HepG2 (cell line): ENCODE measurements around the gene WWTR1. TPM values are rescaled to one million over a fixed set of nuclear protein-coding genes. Genes with fewer than 3 reads are reported as not detected.

ENCODE experiments used
- CHD4 ChIP-seq: fragments of 200-600 bp; sonication (generic); IDR thresholded peaks from 2 replicates; pipeline ENCODE4 v1.7.0; 2017; ENCODE audit warnings: mild to moderate bottlenecking, low read length, borderline replicate concordance
- HNRNPK ChIP-seq: fragments of 200-400 bp; formaldehyde crosslinking; IDR thresholded peaks from 2 replicates; pipeline ENCODE4 v1.6.1; 2018; ENCODE audit warnings: low read length, low read depth, moderate library complexity, mild to moderate bottlenecking; ENCODE audit not compliant: poor library complexity, severe bottlenecking
- IRX3 ChIP-seq: sonication (generic); formaldehyde crosslinking; IDR thresholded peaks from 2 replicates; pipeline ENCODE4 v1.8.1; 2023; ENCODE audit warnings: mild to moderate bottlenecking, low read depth, missing genetic modification reagents, borderline replicate concordance
- KDM5B ChIP-seq: sonication (generic); formaldehyde crosslinking; IDR thresholded peaks from 2 replicates; pipeline ENCODE4 v1.4.0; 2020; ENCODE audit warnings: missing genetic modification reagents, mild to moderate bottlenecking, borderline replicate concordance
- POLR2AphosphoS5 ChIP-seq: IDR thresholded peaks from 2 replicates; pipeline ENCODE4 v1.6.1; 2012; ENCODE audit warnings: low read depth, low read length
- RFX3 ChIP-seq: IDR thresholded peaks from 2 replicates; pipeline ENCODE4 v1.6.1; 2016; ENCODE audit warnings: missing biosample characterization, missing genetic modification reagents
- SCMH1 ChIP-seq: sonication (generic); formaldehyde crosslinking; IDR thresholded peaks from 2 replicates; pipeline ENCODE4 v1.9.0; 2021; ENCODE audit warnings: missing genetic modification reagents, mild to moderate bottlenecking, borderline replicate concordance
- TBL1XR1 ChIP-seq: fragments of 150-350 bp; IDR thresholded peaks from 2 replicates; pipeline ENCODE4 v1.6.1; 2014; ENCODE audit warnings: borderline replicate concordance, low read length; ENCODE audit not compliant: partially characterized antibody
- ZBTB21 ChIP-seq: sonication (generic); formaldehyde crosslinking; IDR thresholded peaks from 2 replicates; pipeline ENCODE4 v1.4.0; 2020; ENCODE audit warnings: missing genetic modification reagents
- ZNF143 ChIP-seq: sonication (generic); formaldehyde crosslinking; IDR thresholded peaks from 2 replicates; pipeline ENCODE4 v1.4.0; 2020; ENCODE audit warnings: missing genetic modification reagents
- ZNF30 ChIP-seq: sonication (generic); formaldehyde crosslinking; IDR thresholded peaks from 2 replicates; pipeline ENCODE4 v1.5.0; 2020; ENCODE audit warnings: mild to moderate bottlenecking, missing genetic modification reagents
- ZNF337 ChIP-seq: sonication (generic); formaldehyde crosslinking; IDR thresholded peaks from 2 replicates; pipeline ENCODE4 v1.5.1; 2020; ENCODE audit warnings: missing genetic modification reagents, low read depth, mild to moderate bottlenecking, borderline replicate concordance
- ZNF33A ChIP-seq: sonication (generic); formaldehyde crosslinking; IDR thresholded peaks from 2 replicates; pipeline ENCODE4 v1.5.1; 2020; ENCODE audit warnings: missing genetic modification reagents, mild to moderate bottlenecking, moderate library complexity, borderline replicate concordance
- ZNF451 ChIP-seq: sonication (generic); formaldehyde crosslinking; IDR thresholded peaks from 2 replicates; pipeline ENCODE4 v1.5.0; 2020; ENCODE audit warnings: mild to moderate bottlenecking, missing genetic modification reagents
- ZNF678 ChIP-seq: sonication (generic); formaldehyde crosslinking; IDR thresholded peaks from 2 replicates; pipeline ENCODE4 v1.4.0; 2020; ENCODE audit warnings: mild to moderate bottlenecking, missing genetic modification reagents
- ZNF773 ChIP-seq: sonication (generic); formaldehyde crosslinking; IDR thresholded peaks from 2 replicates; pipeline ENCODE4 v1.4.0; 2020; ENCODE audit warnings: missing genetic modification reagents, borderline replicate concordance
- ZSCAN21 ChIP-seq: sonication (generic); formaldehyde crosslinking; IDR thresholded peaks from 2 replicates; pipeline ENCODE4 v1.8.0; 2022; ENCODE audit warnings: mild to moderate bottlenecking, missing genetic modification reagents, moderate library complexity, borderline replicate concordance
- ZSCAN22 ChIP-seq: sonication (generic); formaldehyde crosslinking; IDR thresholded peaks from 2 replicates; pipeline ENCODE4 v1.4.0; 2020; ENCODE audit warnings: mild to moderate bottlenecking, missing genetic modification reagents
- polyA plus RNA-seq, 8 experiments: library from polyadenylated mRNA; depleted of rRNA in 3 of 8; stranded (reverse) in 7 of 8; unstranded in 1 of 8; fragments of >200 nt; fragmentation: Illumina TruSeq in 4 of 8; extraction: Trizol in 4 of 8; gene quantifications; 2 replicates each; pipeline versions ENCODE4 v1.2.1 to v1.2.3, GENCODE V29; 2011 to 2016; ENCODE audit warnings: low read depth in 4 of 8, missing spikeins in 1 of 8, mixed read lengths in 1 of 8; ENCODE audit not compliant: insufficient read depth in 1 of 8
- total RNA-seq, 5 experiments: library from RNA; depleted of rRNA; stranded (reverse); fragments of >200 nt; fragmentation: Illumina TruSeq; extraction: Trizol; gene quantifications; 2 replicates each; pipeline ENCODE4 v1.2.3, GENCODE V29; 2016; ENCODE audit warnings: low read depth in 1 of 5
- TF ChIP-seq, protein P1 (sequence below): sonication (generic); formaldehyde crosslinking; IDR thresholded peaks from 2 replicates; pipeline ENCODE4 v1.4.0; 2020; ENCODE audit warnings: missing genetic modification reagents, borderline replicate concordance
- TF ChIP-seq, protein P2 (sequence below): sonication (generic); formaldehyde crosslinking; conservative IDR thresholded peaks from 2 replicates; pipeline ENCODE4 v1.8.0; 2022; ENCODE audit warnings: mild to moderate bottlenecking, moderate library complexity, missing genetic modification reagents
- TF ChIP-seq, protein P3 (sequence below): sonication (generic); formaldehyde crosslinking; IDR thresholded peaks from 2 replicates; pipeline ENCODE4 v1.4.0; 2020; ENCODE audit warnings: missing genetic modification reagents
- TF ChIP-seq, protein P4 (sequence below): sonication (generic); formaldehyde crosslinking; IDR thresholded peaks from 2 replicates; pipeline ENCODE4 v1.4.0; 2020; ENCODE audit warnings: missing genetic modification reagents
- TF ChIP-seq, protein P5 (sequence below): sonication (generic); formaldehyde crosslinking; IDR thresholded peaks from 2 replicates; pipeline ENCODE4 v1.8.0; 2022; ENCODE audit warnings: mild to moderate bottlenecking, missing genetic modification reagents

Gene WWTR1
- total and polyA plus RNA-seq, 2 of the 13 experiments (the other 11 are each of a cell fraction or from before 2014, with no cell fraction given), result 19.7 to 139 TPM

DNA sequence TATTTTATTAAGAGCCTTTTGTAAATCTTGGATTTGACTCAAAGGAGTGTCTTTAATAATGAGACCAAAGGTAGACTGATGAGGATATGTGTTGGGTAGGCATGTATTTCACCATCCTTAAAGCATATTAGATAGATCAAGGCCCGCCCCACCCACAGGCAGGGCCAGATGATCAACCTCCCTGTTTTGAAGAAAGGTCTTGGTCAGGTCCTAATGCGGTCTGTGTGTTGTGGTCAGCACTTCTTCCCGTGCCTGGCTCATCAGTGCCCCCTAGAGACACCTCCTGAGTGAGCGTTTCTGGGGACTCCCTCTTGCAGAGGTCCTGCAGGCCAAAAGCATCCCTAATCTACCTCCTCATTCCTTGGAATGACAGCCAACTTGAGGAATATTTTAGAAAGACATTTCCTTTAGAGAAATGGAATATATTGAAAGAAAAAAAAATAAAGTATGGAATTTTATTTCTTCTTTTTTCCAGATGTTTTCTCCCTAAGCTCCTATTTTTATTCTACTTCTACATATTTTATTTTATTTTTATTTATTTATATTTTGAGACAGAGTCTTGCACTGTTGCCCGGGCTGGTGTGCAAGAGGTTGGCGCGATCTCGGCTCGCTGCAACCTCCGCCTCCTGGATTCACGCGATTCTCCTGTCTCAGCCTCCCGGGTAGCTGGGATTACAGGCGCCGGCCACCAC is 177.4 kb downstream of the WWTR1 start (continued):
- TF ChIP-seq, protein P1, sequence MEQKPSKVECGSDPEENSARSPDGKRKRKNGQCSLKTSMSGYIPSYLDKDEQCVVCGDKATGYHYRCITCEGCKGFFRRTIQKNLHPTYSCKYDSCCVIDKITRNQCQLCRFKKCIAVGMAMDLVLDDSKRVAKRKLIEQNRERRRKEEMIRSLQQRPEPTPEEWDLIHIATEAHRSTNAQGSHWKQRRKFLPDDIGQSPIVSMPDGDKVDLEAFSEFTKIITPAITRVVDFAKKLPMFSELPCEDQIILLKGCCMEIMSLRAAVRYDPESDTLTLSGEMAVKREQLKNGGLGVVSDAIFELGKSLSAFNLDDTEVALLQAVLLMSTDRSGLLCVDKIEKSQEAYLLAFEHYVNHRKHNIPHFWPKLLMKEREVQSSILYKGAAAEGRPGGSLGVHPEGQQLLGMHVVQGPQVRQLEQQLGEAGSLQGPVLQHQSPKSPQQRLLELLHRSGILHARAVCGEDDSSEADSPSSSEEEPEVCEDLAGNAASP, result peak; percentile 62; the same call in 1 of the 2 replicates
- TF ChIP-seq ZNF143 (CRISPR knock-in tag), result no peak
- no peak for TF ChIP-seq POLR2AphosphoS5
- no peak for TF ChIP-seq ZNF451 (CRISPR knock-in tag)
- TF ChIP-seq, protein P2, sequence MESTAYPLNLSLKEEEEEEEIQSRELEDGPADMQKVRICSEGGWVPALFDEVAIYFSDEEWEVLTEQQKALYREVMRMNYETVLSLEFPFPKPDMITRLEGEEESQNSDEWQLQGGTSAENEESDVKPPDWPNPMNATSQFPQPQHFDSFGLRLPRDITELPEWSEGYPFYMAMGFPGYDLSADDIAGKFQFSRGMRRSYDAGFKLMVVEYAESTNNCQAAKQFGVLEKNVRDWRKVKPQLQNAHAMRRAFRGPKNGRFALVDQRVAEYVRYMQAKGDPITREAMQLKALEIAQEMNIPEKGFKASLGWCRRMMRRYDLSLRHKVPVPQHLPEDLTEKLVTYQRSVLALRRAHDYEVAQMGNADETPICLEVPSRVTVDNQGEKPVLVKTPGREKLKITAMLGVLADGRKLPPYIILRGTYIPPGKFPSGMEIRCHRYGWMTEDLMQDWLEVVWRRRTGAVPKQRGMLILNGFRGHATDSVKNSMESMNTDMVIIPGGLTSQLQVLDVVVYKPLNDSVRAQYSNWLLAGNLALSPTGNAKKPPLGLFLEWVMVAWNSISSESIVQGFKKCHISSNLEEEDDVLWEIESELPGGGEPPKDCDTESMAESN (CRISPR knock-in tag), result 0 out of 2 replicates have a peak, but pooled peaks have one; percentile 45
- no peak for TF ChIP-seq HNRNPK
- TF ChIP-seq, protein P3, sequence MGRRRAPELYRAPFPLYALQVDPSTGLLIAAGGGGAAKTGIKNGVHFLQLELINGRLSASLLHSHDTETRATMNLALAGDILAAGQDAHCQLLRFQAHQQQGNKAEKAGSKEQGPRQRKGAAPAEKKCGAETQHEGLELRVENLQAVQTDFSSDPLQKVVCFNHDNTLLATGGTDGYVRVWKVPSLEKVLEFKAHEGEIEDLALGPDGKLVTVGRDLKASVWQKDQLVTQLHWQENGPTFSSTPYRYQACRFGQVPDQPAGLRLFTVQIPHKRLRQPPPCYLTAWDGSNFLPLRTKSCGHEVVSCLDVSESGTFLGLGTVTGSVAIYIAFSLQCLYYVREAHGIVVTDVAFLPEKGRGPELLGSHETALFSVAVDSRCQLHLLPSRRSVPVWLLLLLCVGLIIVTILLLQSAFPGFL (CRISPR knock-in tag), result no peak
- no peak for TF ChIP-seq ZBTB21 (CRISPR knock-in tag)
- TF ChIP-seq, protein P4, sequence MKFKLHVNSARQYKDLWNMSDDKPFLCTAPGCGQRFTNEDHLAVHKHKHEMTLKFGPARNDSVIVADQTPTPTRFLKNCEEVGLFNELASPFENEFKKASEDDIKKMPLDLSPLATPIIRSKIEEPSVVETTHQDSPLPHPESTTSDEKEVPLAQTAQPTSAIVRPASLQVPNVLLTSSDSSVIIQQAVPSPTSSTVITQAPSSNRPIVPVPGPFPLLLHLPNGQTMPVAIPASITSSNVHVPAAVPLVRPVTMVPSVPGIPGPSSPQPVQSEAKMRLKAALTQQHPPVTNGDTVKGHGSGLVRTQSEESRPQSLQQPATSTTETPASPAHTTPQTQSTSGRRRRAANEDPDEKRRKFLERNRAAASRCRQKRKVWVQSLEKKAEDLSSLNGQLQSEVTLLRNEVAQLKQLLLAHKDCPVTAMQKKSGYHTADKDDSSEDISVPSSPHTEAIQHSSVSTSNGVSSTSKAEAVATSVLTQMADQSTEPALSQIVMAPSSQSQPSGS, result peak; percentile 71
- no peak for TF ChIP-seq TBL1XR1
- no peak for TF ChIP-seq ZNF337 (CRISPR knock-in tag)
- no peak for TF ChIP-seq RFX3 (CRISPR knock-in tag)
- TF ChIP-seq ZSCAN21, result no peak
- TF ChIP-seq ZSCAN22 (CRISPR knock-in tag), result no peak
- TF ChIP-seq, protein P5, sequence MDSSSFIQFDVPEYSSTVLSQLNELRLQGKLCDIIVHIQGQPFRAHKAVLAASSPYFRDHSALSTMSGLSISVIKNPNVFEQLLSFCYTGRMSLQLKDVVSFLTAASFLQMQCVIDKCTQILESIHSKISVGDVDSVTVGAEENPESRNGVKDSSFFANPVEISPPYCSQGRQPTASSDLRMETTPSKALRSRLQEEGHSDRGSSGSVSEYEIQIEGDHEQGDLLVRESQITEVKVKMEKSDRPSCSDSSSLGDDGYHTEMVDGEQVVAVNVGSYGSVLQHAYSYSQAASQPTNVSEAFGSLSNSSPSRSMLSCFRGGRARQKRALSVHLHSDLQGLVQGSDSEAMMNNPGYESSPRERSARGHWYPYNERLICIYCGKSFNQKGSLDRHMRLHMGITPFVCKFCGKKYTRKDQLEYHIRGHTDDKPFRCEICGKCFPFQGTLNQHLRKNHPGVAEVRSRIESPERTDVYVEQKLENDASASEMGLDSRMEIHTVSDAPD (CRISPR knock-in tag), result no peak
- TF ChIP-seq KDM5B, result no peak
- TF ChIP-seq CHD4, result no peak
- TF ChIP-seq IRX3 (CRISPR knock-in tag), result no peak
- no peak for TF ChIP-seq ZNF30
- TF ChIP-seq ZNF33A, result no peak
- TF ChIP-seq ZNF678 (CRISPR knock-in tag), result no peak
- no peak for TF ChIP-seq ZNF773 (CRISPR knock-in tag)
- no peak for TF ChIP-seq SCMH1 (CRISPR knock-in tag)
